Lower lobe of right lung (tissue), 2 donors: ENCODE data around the gene SCPEP1. TPM values are rescaled to one million over a fixed set of nuclear protein-coding genes. Genes with fewer than 3 reads are reported as not detected.

ENCODE experiments used
- ATAC-seq, 2 donors: fragments of 200-7000 bp; cut with Tn5 transposase; one replicate each; pipeline ENCODE4 v1.9.1; 2020 to 2022; ENCODE audit warnings: mild to moderate bottlenecking in 2 of 2, moderate library complexity in 2 of 2
- DNase-seq: peaks from one replicate; pipeline ENCODE4 v3.0.0-alpha.2; 2020
- H3K27ac ChIP-seq: fragments of 200-600 bp; one replicate; pipeline ENCODE4 v1.8.0; 2022
- H3K27me3 ChIP-seq: fragments of 200-600 bp; one replicate; pipeline ENCODE4 v1.8.0; 2022; ENCODE audit warnings: low read depth
- H3K36me3 ChIP-seq: fragments of 200-600 bp; one replicate; pipeline ENCODE4 v1.8.0; 2022; ENCODE audit warnings: mild to moderate bottlenecking
- H3K4me1 ChIP-seq: fragments of 200-600 bp; one replicate; pipeline ENCODE4 v1.8.0; 2022
- H3K4me3 ChIP-seq: fragments of 200-600 bp; one replicate; pipeline ENCODE4 v1.8.0; 2022; ENCODE audit warnings: mild to moderate bottlenecking
- H3K9me3 ChIP-seq: fragments of 200-600 bp; one replicate; pipeline ENCODE4 v1.8.0; 2022
- intact Hi-C: fragments of 100-400 bp; cut with DNase I; formaldehyde crosslinking; loops from one replicate; pipeline ENCODE4 v1.11.0; 2022
- total RNA-seq: library from RNA; stranded (reverse); fragmentation: NEBNext Ultra II Directional; extraction: Animal tissue kit (Norgen Biotek cat#: 25700); gene quantifications from one replicate; pipeline ENCODE4 v1.2.1, GENCODE V29; 2021
- TF ChIP-seq, protein P1 (sequence below): fragments of 200-600 bp; IDR thresholded peaks from one replicate; pipeline ENCODE4 v1.8.0; 2022; ENCODE audit warnings: antibody characterized with exemption, mild to moderate bottlenecking
- donor health status: DM: no; HTN: yes; CAD: no; lungs with severe emphysema.

SCPEP1 gene
- total RNA-seq, 1 donor from 2014 or later = 210 TPM

GRCh38 chr17:56939869-56940484 lies 38.0 kb upstream of the SCPEP1 start:
- Histone ChIP-seq H3K9me3 (no peaks in the 10 kb centered on the region), H3K36me3 (peaks cover 89% of the 10 kb centered on the region), H3K27me3 (no peaks in the 10 kb centered on the region), H3K4me3 (no peak overlapping the region), H3K4me1 (no peaks in the 10 kb centered on the region), H3K27ac (no peak overlapping the region)
- TF ChIP-seq, protein P1, sequence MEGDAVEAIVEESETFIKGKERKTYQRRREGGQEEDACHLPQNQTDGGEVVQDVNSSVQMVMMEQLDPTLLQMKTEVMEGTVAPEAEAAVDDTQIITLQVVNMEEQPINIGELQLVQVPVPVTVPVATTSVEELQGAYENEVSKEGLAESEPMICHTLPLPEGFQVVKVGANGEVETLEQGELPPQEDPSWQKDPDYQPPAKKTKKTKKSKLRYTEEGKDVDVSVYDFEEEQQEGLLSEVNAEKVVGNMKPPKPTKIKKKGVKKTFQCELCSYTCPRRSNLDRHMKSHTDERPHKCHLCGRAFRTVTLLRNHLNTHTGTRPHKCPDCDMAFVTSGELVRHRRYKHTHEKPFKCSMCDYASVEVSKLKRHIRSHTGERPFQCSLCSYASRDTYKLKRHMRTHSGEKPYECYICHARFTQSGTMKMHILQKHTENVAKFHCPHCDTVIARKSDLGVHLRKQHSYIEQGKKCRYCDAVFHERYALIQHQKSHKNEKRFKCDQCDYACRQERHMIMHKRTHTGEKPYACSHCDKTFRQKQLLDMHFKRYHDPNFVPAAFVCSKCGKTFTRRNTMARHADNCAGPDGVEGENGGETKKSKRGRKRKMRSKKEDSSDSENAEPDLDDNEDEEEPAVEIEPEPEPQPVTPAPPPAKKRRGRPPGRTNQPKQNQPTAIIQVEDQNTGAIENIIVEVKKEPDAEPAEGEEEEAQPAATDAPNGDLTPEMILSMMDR = peak; percentile 70
- no peak for DNase-seq
- intact Hi-C loops = loop anchor here (10.0 kb wide), 1 partner anchor 115 kb away; no protein-coding TSS in a partner anchor
- peak; percentile 81 for ATAC-seq

- TF ChIP-seq, protein P1 = no peak
- Histone ChIP-seq H3K4me1 (no peaks in the 10 kb centered on the region), H3K27me3 (no peaks in the 10 kb centered on the region), H3K36me3 (peaks cover 90% of the 10 kb centered on the region), H3K9me3 (no peaks in the 10 kb centered on the region), H3K27ac (no peak overlapping the region), H3K4me3 (no peak overlapping the region)
- ATAC-seq (no peak), DNase-seq (no peak)
- intact Hi-C loops = loop anchor here (10.0 kb wide), 1 partner anchor 119 kb away; no protein-coding TSS in a partner anchor
These were observed 34.3 kb upstream of the SCPEP1 start for GRCh38 chr17:56943505-56944125.

- intact Hi-C loops = loop anchor here (10.0 kb wide), 1 partner anchor 121 kb away; no protein-coding TSS in a partner anchor
- ATAC-seq (no peak), DNase-seq (no peak)
- H3K4me3 ChIP-seq = no peak overlapping the region
- no peak overlapping the region for H3K27ac ChIP-seq
- peaks cover 92% of the 10 kb centered on the region for H3K36me3 ChIP-seq
- H3K4me1 ChIP-seq = no peaks in the 10 kb centered on the region
- H3K27me3 ChIP-seq = no peaks in the 10 kb centered on the region
- TF ChIP-seq, protein P1 = no peak
- no peaks in the 10 kb centered on the region for H3K9me3 ChIP-seq
These were observed 31.9 kb upstream of the SCPEP1 start for GRCh38 chr17:56945938-56946505.

DNA sequence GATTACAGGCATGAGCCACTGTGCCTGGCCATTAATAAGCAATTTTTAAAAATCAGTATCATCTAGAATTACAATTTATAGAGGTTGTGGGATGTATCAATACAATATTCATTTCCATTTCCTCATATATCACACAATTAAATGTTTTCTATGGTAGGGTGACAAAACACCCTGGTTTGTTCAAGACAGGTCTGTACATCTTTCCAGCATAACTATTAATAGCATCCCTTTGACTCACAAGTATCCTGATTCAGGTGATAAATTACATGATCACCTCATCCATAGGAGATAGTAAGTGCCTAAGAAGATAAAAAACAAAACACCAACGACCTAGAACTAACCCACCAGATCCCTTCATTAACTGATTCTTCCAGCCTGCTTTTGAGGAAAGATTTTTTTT lies 30.2 kb upstream of the SCPEP1 start:
- Histone ChIP-seq H3K4me3 (no peak overlapping the region), H3K9me3 (no peaks in the 10 kb centered on the region), H3K4me1 (no peaks in the 10 kb centered on the region), H3K27me3 (no peaks in the 10 kb centered on the region), H3K36me3 (peaks cover 75% of the 10 kb centered on the region), H3K27ac (no peak overlapping the region)
- no peak for DNase-seq
- TF ChIP-seq, protein P1 = no peak
- ATAC-seq = no peak
- intact Hi-C loops = loop anchor here (10.0 kb wide), 1 partner anchor 123 kb away; no protein-coding TSS in a partner anchor

DNA sequence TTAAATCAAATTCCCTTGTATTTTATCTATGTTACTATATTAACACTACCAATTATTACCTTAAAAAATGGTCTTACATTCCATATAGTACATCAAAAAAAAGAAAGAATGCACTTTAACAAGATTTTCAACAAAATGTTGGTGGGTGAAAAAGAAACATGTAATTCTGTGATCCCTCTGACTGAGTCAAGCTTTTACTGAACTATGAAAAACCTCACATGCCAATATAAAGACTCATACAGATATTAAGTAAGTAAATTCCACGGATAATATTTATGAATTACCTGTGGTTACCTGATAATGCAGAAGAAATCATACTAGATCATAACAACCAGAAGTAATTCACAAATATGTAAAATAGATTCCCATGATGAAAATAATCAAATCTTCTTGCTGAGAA lies 29.4 kb upstream of the SCPEP1 start:
- Histone ChIP-seq H3K4me3 (no peak overlapping the region), H3K27ac (no peak overlapping the region), H3K4me1 (no peaks in the 10 kb centered on the region), H3K36me3 (peaks cover 70% of the 10 kb centered on the region), H3K9me3 (no peaks in the 10 kb centered on the region), H3K27me3 (no peaks in the 10 kb centered on the region)
- no peak for DNase-seq
- TF ChIP-seq, protein P1 = no peak
- intact Hi-C loops = loop anchor here (10.0 kb wide), 1 partner anchor 124 kb away; no protein-coding TSS in a partner anchor
- ATAC-seq = no peak
